HUDEP-2 (cell line): ENCODE results near the gene BTG3.

Experiments used
- DNase-seq, 76 experiments: peaks; one replicate each; lab custom pipeline; 2025; ENCODE audit not compliant: unreplicated experiment in 76 of 76; lab: John Stamatoyannopoulos, UW

Gene BTG3

DNA sequence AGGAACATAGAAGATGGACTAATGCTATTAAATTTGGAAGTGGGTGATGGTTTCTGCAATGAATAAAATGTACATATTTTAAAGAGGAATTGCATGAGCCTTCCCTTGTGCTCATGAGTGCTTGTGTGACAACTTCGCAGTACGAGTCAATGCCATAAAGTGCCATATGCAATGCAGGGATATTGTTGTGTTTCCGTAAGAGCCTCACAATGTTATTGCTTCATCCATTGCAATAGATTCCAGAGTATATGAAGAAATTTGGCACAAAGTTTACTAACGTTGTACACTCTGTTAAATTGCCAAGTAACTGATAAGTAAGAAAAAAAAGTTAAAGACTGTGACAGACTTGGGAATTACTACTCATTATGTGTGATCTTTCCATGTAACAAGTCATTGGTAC is 22.3 kb downstream of the BTG3 start:
- DNase-seq = no peak

DNA sequence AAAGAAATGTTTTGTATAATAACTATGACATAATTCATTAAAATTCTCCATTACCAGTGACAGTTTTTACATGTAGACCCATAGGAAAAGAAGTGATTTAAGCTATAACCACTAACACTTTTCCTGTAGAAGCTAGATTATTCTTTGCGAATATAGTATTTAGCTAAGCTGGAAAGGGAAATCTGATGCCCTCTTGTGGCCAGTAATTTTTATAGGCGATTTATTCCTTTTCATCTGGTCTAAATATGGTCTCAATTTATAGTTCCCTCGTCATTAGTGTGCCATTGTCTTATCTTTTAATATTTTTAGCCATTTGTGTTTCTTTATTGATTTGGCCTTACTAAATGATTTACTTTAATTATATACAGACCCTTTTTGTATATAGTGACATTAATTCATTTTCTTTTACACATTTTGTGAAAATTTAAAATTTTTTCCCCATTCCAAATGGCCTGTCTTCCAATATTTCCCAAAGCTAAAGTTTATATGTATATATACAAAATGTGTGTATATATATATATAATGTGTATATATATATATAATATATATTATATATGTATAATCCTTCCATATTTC is 26.7 kb downstream of the BTG3 start:
- DNase-seq = peak in 26 of 76 experiments; percentile 10 to 52 (median 34)

DNA sequence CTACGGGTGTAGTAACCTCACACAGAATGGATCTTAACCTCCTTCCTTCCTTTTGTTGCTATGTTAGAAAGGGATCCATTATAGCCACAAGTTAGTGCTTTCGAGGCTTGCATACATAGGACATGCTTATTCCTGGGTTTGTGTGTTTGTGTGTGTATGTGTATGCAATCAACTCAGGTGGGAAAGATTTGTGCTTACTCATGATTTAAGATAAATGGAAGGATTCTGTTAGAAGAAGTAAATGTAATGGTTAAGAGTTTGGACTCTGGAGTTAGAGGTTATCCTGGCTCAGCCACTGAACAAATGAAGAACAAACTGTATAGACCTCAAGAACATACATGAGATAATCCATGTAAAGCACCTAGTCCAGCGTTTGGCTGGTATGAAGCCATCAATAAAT is 28.8 kb downstream of the BTG3 start:
- no peak for DNase-seq

DNA sequence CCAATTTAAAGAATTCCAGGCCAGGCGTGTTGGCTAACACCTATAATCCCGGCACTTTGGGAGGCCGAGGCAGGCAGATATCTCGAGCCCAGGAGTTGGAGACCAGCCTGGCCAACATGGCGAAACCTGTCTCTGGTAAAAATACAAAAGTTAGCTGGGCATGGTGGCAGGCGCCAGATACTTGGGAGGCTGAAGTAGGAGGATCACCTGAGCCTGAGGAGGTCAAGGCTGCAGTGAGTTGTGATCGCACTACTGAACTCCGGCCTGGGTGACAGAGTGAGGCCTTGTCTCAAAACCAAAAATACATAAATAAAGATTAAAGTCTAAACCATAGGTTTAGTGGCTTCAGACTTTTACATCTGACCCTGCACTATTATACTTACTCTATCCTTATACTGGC is 32.4 kb downstream of the BTG3 start:
- no peak for DNase-seq

DNA sequence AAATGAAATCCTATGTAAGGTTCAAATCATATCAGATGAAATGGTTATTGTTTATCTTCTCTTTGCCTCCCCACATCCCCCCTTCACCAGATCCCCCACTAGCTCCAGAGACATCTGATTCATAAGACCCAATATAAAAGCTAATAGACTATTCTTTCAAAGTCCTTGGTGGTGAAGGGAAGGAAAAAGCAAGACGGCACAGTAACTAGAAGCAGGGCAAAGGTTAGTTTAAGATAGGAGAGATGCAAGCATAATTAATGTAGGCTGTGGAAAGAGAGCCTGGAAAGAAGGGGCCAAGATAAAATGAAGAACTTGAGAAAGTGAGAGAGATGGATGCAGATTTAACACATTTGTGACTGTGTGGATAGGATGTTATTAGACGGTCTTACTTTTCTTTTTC is 33.8 kb downstream of the BTG3 start:
- DNase-seq = no peak

DNA sequence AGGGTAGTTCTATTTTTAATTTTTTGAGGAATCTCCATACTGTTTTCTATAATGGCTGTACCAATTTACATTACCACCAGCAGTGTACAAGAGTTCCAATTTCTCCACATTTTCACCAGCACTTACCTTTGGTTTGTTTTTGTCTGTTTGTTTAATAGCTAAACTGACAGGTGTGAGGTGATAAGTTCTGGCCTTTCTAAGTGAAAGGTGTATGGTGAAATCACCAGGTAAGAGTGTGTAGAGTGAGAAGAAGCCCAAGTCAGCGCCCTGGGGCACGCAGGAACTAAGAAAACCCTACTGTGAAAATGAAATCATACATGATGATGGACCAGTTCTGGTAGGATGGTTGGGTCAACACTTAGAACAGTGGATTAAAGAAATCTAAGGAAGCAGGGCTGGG is 34.5 kb downstream of the BTG3 start:
- DNase-seq = no peak

DNA sequence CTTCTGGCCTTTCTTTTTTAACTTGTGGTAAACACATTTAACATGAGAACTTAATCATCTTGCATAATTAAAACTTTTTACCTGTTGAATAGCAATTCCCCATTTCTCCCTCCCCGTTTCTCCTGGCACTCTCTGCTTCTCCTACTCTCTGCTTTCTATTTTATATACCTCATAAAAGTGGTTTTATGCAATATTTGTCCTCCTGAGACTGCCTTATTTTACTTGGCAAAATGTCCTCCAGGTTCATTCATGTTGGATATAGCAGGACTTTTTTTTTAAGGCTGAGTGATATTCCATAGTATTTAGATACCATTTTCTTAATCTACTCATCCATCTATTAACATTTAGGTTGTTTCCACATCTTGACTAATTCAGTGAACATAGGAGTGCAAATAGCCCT is 35.0 kb downstream of the BTG3 start:
- DNase-seq = no peak

DNA sequence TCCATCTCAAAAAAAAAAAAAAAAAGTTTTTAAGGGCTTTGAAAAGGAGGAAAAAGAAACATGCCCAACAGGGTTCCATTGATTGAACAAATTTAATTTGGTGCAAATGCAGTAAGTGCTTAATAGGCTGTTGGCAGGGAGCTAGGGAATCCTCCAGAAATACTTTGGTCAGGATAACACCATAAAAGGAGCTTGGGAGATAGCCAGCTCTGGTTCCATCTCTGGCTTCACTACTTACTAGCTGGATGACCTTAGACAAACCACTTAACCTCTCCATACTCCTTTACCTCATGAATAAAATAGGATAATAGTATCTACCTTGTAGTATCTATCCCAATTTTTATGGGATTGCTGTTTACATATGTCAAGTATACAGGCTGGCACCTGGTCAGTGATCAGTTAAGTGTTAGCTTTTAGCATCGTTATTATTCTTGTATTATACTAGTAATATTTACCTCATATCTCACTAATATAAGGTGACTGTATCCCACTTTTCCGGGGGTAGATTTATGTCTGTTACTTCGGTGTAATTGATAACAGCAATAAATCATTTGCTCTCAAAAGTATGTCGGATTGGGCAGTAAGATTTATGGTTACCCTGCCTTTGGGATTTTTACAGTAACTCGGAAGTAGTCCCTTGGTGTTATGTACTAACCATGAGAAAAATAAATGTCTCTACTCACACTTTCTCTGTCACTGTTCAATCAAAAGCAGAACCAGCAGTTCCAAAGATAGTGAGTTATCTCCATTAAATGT is 36.4 kb downstream of the BTG3 start:
- DNase-seq = no peak

DNA sequence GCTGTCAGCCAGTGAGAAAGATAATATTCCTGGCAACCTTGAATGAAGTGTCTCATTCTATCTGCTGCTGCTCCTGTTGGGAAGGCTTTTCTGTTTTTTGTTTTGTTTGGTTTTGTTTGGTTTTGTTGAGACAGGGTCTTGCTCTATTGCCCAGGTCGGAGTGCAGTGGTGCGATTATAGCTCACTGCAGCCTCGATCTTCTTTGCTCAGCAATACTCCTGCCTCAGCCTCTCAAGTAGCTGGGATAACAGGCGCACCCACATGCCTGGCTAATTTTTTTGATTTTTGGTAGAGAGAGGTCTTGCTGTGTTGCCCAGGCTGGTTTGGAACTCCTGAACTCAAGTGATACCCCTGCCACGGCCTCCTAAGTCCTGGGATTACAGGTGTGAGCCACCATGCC is 37.6 kb downstream of the BTG3 start:
- no peak for DNase-seq

DNA sequence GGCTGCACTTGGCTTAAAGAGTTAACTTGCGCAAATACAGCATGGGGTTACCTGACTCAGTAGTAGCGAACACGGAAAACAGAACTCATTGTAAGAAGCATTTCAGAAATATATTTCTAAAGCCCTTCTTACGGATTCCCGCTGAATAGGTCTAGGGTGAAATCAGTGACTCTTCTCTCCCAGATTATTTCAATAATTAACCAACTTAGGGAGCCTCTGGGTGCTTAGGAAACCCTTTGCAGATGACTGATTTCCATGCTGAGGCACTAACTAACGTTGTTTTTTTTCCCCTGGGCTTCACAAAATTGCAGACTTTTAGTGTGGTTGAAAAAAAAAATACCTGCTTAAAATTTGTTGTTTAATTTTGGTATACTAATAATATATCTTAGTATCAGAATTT is 40.3 kb downstream of the BTG3 start:
- no peak for DNase-seq

DNA sequence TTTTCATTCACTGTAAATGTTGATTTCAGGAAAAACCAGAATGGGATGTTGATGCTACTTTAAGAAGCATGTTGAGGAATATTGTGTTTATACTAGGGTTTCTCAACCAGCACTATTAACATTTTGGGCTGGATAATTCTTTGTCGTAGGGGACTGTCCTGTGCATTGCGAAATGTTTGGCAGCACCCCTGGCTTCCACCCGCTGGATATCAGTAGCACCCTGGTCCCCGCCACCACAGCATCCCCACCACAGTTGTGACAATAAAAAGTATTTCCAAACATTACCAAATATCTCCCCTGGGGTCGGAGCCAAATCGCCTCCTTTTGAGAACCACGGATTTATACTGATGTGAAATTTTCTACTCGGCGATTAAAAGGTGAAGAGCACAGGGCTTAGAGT is 41.9 kb downstream of the BTG3 start:
- no peak for DNase-seq

DNA sequence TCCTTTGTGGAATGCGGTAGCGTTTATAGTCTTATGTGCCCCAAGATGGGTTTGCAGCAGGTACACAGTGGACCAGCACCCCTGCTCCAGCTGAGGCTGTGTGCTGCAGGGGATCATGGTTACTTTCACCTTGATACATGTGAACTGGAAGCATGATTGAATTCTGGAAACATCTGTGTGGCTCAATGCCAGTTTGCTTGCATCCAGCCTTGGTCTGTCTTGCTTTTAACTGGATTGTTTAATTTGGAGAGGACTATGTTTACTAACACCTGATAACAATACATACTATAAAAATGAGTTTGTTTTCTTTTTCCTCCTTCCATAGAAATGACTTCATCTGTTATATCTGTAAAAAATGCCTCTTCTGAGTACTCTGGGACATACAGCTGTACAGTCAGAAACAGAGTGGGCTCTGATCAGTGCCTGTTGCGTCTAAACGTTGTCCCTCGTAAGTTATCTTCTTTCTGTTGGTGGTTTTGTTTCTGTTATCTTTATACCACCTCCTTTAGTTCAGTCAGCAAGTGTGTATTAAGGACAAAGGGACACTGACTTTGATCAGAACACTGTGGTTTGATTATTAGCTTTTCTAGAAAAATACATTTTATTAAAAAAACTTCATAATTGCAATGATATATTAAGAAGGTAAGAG is 52.2 kb downstream of the BTG3 start:
- peak in 5 of 76 experiments; percentile 12 to 37 (median 14) for DNase-seq

DNA sequence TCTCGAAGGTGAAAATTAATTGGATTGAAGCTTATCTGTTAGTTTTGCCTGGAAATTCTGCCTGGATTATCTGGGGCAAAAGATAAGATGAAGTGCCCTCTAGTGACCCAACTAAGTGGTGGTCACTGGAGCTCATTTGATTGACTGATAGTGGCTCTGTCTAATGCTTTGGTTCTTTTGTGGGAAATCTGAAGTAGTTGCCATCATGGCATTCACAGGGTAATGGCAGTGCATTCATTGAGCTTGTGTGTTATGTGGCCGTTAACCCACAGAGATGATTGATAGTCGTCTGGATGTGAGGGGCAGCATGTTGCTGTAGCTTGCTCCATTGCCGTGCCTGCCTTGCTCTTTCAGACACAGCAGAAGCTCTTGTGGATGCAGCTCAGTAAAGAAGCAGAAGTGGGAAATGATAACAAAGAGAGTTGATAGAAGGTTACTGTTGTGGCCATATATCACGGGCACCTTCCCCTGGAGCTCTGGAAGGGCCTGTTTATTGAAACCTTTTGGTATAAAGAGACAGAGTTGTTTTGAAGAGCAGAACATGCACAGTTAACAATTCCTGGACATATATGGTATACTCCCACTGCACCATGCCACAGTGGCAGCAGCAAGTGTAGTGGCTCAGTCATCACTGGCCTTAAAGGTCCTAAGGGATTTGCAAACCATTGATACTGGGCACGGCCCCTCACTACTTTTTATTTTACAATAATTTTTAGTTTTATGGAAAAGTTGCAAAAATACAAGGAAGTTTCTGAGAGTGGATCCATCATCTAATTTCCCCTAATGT is 57.8 kb downstream of the BTG3 start:
- peak in 7 of 76 experiments; percentile 10 to 54 (median 17) for DNase-seq

DNA sequence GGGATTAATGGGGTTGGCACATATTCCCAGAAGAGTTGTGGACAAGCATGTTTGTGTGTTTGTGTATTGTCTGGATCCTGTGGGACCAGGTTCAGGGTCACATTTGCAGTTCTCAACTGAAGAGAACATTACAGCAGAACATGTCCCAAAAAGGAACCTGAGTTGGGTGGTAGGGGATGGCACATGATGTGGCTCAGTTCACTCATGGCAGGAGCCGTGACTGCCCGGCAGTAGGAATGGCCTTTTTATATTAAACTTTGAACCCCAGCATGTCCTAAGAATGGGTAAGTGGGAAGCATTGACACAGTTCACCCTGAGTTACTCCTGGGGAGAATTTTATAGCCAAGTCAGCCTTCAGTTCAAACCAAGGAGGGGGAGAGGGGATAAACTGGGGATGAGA is 58.6 kb downstream of the BTG3 start:
- DNase-seq = no peak

DNA sequence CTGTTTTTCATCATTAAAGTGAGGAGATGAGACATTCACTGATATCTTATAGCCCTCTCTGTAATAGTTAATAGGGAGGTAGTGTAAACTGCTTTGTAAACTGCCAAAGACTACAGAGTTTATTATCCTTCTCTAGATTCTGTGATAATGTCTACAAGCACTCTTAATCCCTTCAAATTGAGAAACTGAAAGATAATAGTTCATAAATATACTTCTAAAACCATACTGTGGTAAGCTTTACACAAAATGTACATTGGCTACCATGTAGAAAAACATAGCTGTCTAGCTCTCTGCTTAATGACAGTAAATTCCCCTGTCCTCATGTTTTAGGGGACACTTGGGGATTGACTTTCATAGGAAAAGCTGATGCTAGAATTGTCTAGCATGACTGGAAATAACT is 60.3 kb downstream of the BTG3 start:
- no peak for DNase-seq

DNA sequence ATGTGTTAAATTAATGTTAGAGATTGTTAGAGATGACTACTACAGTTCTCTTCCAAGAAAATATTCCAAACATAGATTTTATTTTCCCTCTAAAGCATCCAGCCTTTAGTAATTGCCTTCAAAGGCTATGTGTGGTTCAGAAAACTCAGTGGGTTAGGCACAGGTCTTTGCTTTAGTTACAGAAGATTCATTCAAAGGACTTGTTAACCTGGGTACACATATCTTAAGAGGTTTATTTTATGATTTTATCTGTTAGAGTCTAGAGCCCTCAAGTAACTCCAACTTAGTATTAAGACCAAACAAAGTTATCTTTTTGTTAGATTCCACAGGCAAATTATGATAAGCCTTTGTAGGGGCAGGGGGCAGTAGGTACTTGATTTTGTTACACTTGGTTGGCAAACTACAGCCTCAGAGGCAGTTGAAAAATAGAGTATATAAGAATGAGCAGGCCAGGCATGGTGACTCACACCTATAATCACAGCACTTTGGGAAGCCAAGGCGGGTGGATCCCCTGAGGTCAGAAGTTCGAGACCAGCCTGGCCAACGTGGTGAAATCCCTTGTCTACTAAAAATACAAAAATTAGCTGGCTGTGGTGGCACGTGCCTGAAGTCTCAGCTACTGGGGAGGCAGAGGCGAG is 61.9 kb downstream of the BTG3 start:
- DNase-seq = no peak

DNA sequence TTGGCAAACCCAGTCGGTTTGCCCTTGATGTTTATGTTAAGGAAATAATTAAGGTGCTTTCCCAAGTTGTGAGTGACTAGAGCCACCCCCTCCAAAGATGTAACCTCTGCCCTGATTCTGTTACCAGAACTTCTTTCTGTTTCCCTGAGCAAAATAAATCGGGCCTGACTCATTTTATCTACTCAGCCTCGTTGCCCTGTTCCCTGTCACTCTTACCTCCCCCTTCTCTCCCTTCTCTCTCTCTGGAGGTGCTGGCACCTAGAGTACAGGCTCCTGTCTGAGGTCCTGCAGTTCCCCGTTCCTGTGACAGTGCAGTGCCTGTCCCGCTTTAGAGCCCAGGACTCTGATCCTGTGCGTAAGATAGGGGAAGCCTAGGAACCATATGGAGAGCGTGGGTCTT is 64.4 kb downstream of the BTG3 start:
- no peak for DNase-seq

DNA sequence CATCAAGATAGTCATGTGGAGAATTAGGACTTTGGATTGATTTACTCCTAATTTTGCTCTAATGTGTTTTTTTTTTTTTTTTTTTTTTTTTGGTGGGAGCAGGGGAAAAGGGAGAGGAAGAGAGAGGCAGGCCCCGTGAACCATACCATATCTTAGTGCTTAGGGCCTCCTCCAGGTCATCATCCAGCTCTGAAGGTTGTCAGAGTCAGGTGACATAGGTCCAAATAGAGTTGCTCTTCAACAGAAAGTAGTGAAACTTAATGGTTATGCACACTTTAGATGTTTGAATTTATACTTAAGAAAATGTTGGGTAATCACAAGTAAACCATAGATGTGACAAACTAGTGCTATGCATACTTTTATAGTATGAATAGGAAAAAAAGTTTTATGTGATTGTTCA is 67.7 kb downstream of the BTG3 start:
- DNase-seq = no peak
